Sigmoid colon (tissue), 7 donors: Measurements from ENCODE around the gene ALDH16A1. TPM values are rescaled to one million over a fixed set of nuclear protein-coding genes. Genes with fewer than 3 reads are reported as not detected.
"Not testable (repeated sequence)": the region's sequence is repeated elsewhere in the genome, so short reads cannot be mapped to it uniquely, and the experiment has no call there.

Source experiments
- DNase-seq: peaks from one replicate; pipeline ENCODE4 v3.0.0-alpha.2; 2019
- H3K27ac ChIP-seq, 4 donors: fragments of 200-600 bp; sonication (generic); one replicate each; pipeline ENCODE4 v1.5.1; 2016 to 2019; ENCODE audit warnings: mild to moderate bottlenecking in 1 of 4
- H3K27me3 ChIP-seq, 3 donors: fragments of 200-600 bp; sonication (generic); one replicate each; pipeline ENCODE4 v1.5.1; 2019; ENCODE audit warnings: mild to moderate bottlenecking in 1 of 3
- H3K36me3 ChIP-seq, 4 donors: fragments of 200-600 bp; sonication (generic); one replicate each; pipeline ENCODE4 v1.5.1; 2016 to 2019
- H3K4me1 ChIP-seq, 4 donors: fragments of 200-600 bp; sonication (generic); one replicate each; pipeline ENCODE4 v1.5.1; 2017 to 2019
- H3K4me3 ChIP-seq, 4 donors: fragments of 200-600 bp; sonication (generic); one replicate each; pipeline ENCODE4 v1.5.1; 2017 to 2019; ENCODE audit warnings: mild to moderate bottlenecking in 2 of 4, moderate library complexity in 1 of 4
- H3K9me3 ChIP-seq, 4 donors: fragments of 200-600 bp in 3 of 4; sonication (generic) in 3 of 4; one replicate each; pipeline versions ENCODE4 v1.5.1 to v1.6.1; 2013 to 2019
- CTCF ChIP-seq, 4 experiments: fragments of 450-650 bp in 3 of 4; fragments of 200-600 bp in 1 of 4; IDR thresholded peaks; one replicate each; pipeline ENCODE4 v1.5.1; 2016 to 2019; ENCODE audit warnings: antibody characterized with exemption in 4 of 4, mild to moderate bottlenecking in 3 of 4, moderate library complexity in 2 of 4
- EP300 ChIP-seq, 4 donors: sonication (generic); formaldehyde crosslinking; IDR thresholded peaks; one replicate each; pipeline ENCODE4 v1.6.1; 2017; ENCODE audit warnings: antibody characterized with exemption in 4 of 4
- POLR2A ChIP-seq, 2 donors: fragments of 450-650 bp; IDR thresholded peaks; one replicate each; pipeline ENCODE4 v1.6.1; 2016; ENCODE audit warnings: antibody characterized with exemption in 2 of 2, mild to moderate bottlenecking in 2 of 2, moderate library complexity in 2 of 2
- POLR2AphosphoS5 ChIP-seq, 4 donors: sonication (generic); formaldehyde crosslinking; IDR thresholded peaks; one replicate each; pipeline ENCODE4 v1.6.1; 2017; ENCODE audit warnings: antibody characterized with exemption in 4 of 4
- WGBS, 2 donors: extraction: QIAGEN DNeasy Blood & Tissue Kit; methylation state at CpG; one replicate each; pipeline ENCODE4 v1.1.7; 2013; 5-methylcytosine and 5-hydroxymethylcytosine counted together
- intact Hi-C: fragments of 100-400 bp; cut with DNase I; formaldehyde crosslinking; loops from one replicate; pipeline ENCODE4 v1.15.1; 2023
- polyA plus RNA-seq, 3 donors: library from polyadenylated mRNA; stranded (reverse); fragments of 200-250 nt; gene quantifications; one replicate each; pipeline ENCODE4 v1.2.3, GENCODE V29; 2013
- total RNA-seq, 4 donors: library from RNA; depleted of rRNA; stranded (reverse); fragments of >200 nt; gene quantifications; one replicate each; pipeline ENCODE4 v1.1.0, GENCODE V29; 2016
- donor health status: healthy with polysubstance abuse.
- donor health status: Bipolar disorder and iron deficiency.
- donor health status: healthy.

ALDH16A1 gene
- total and polyA plus RNA-seq, 7 donors = 14.1 to 44.2 (median 18.0) TPM

DNA sequence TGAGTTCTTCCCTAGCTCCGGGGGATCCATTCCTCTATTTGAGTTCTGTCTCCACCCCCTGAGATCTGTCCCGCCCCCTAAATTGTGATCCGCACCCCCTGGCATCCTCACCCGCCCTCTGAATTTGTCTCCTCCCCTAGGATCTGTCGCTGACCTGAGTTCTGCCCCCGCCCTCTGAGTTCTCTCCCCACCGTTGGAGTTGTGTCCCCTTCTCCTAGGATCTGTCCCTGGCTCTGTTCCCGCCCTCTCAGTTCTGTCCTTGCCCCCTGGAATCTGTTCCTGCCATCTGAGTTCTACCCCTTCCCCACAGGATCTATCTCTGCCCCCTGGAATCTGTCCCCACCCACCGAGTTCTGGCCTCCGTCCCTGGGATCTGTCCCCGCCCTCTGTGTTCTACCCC, 10.7 kb upstream of the ALDH16A1 start:
- intact Hi-C loops = loop anchor here (5.0 kb wide), 1 partner anchor 175 kb away; no protein-coding TSS in a partner anchor
- 3 to 11% methylated on average over 11 of the region's 11 CpGs for WGBS, 2 donors
- Histone ChIP-seq H3K36me3 (peaks cover 0 to 11% (median 0%) of the 10 kb centered on the region in 4 donors), H3K4me1 (peaks cover 0 to 24% (median 17%) of the 10 kb centered on the region in 4 donors), H3K27ac (peak overlapping the region; percentile 69 to 91 (median 74)), H3K4me3 (peak overlapping the region in 3 of 4 donors; percentile 47 to 69 (median 63)), H3K9me3 (no peaks in the 10 kb centered on the region), H3K27me3 (peaks cover 17 to 59% (median 53%) of the 10 kb centered on the region in 3 donors)
- TF ChIP-seq EP300 (IDR thresholded peaks at IDR 0.05) (no peak), POLR2A (IDR thresholded peaks at IDR 0.05) (no peak), POLR2AphosphoS5 (IDR thresholded peaks at IDR 0.05) (no peak), CTCF (IDR thresholded peaks at IDR 0.05) (no peak)
- peak; percentile 86 for DNase-seq

DNA sequence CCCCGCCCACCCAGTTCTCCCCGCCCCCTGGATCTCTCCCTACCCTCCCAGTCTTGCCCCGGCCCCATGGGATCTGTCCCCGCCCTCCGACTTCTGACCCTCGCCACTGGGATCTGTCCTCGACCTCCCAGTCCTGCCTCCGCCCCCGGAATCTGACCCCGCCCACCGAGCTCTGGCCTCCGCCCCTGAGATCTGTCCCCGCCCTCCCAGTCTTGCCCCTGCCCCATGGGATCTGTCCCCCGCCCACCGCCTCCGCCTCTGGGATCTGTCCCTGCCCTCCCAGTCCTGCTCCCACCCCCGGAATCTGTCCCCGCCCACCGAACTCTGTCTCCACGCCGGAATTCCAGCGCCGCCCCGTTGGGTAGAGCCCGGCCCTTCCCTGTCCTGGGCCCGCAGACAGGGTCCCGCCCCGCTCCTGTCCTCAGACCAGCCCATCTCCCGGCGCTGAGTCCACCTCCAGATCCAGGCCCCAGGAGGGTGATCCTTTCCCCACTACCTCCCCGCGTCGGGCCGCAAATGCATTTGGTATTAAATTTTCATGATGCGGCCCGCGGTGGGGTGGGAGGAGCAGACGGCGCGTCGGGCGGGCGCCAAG, 10.2 kb upstream of the ALDH16A1 start:
- Histone ChIP-seq H3K4me1 (peaks cover 0 to 30% (median 19%) of the 10 kb centered on the region in 4 donors), H3K27me3 (peaks cover 17 to 54% (median 51%) of the 10 kb centered on the region in 3 donors), H3K4me3 (peak overlapping the region; percentile 40 to 69 (median 55)), H3K9me3 (no peaks in the 10 kb centered on the region), H3K36me3 (peaks cover 0 to 11% (median 0%) of the 10 kb centered on the region in 4 donors), H3K27ac (peak overlapping the region; percentile 69 to 91 (median 74))
- 1 to 2% methylated on average over 43 of the region's 43 CpGs for WGBS, 2 donors
- intact Hi-C loops = loop anchor here (1.0 to 5.0 kb wide), 4 partner anchors 51 to 217 kb away; partner anchors contain the start of gene DKKL1
- peak; percentile 97 for DNase-seq
- TF ChIP-seq CTCF (IDR thresholded peaks at IDR 0.05) (no peak), EP300 (IDR thresholded peaks at IDR 0.05) (no peak), POLR2A (IDR thresholded peaks at IDR 0.05) (no peak), POLR2AphosphoS5 (IDR thresholded peaks at IDR 0.05) (no peak)

DNA sequence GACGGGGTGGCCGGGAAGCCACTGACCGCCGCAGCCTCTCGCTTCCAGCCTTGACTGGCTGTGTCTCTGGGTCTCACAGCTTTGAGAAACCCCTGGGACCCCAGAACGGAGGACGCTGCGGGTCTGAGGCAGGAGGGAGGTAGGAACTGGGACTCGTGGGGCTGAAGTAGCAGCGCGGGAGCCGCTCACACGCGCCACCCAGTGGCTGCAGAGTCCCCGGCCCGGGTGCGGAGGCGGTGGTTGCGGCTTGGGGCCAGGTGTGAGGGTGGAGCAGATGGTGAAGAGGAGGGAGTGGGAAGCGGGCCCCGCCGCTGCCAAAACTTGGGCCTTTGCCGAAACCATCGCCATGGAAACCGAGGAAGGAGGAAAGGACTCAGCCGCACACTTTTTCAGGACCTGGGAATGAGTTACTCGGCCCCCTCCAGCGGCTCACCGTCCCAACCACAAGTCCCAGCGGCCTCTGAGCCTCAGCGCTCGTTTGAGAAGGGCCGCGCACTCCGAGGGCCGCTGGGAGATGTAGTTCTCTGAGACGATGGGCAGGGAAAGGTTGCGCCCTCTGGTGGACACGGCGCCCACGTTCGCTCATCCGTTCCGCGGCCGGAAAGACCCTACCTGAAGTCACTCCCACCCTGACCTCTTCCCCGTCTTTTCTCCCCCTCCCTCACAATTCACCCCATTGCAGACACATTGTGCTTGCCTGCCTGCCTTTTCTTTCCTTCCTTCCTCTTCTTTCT, 9.5 kb upstream of the ALDH16A1 start:
- peak overlapping the region; percentile 69 to 91 (median 74) for H3K27ac ChIP-seq
- H3K4me1 ChIP-seq = peaks cover 0 to 33% (median 21%) of the 10 kb centered on the region in 4 donors
- H3K27me3 ChIP-seq = peaks cover 17 to 47% (median 45%) of the 10 kb centered on the region in 3 donors
- H3K4me3 ChIP-seq = peak overlapping the region; percentile 40 to 69 (median 55)
- no peaks in the 10 kb centered on the region for H3K9me3 ChIP-seq
- intact Hi-C loops = loop anchor here (1.0 to 5.0 kb wide), 4 partner anchors 51 to 217 kb away; partner anchors contain the start of gene DKKL1
- WGBS, 2 donors = 0 to 1% methylated on average over 47 of the region's 47 CpGs
- H3K36me3 ChIP-seq = peaks cover 0 to 11% (median 1%) of the 10 kb centered on the region in 4 donors
- peak; percentile 98 for DNase-seq
- TF ChIP-seq POLR2AphosphoS5 (IDR thresholded peaks at IDR 0.05) = peak in 2 of 4 donors; percentile 37 to 38
- TF ChIP-seq EP300 (IDR thresholded peaks at IDR 0.05) = no peak
- peak; percentile 79 to 89 (median 82) for TF ChIP-seq CTCF (IDR thresholded peaks at IDR 0.05)
- no peak for TF ChIP-seq POLR2A (IDR thresholded peaks at IDR 0.05)

- peaks cover 0 to 15% (median 5%) of the 10 kb centered on the region in 4 donors for H3K36me3 ChIP-seq
- intact Hi-C loops = loop anchor here (5.0 kb wide), 1 partner anchor 177 kb away; no protein-coding TSS in a partner anchor
- H3K4me1 ChIP-seq = peaks cover 0 to 33% (median 21%) of the 10 kb centered on the region in 4 donors
- H3K27ac ChIP-seq = peak overlapping the region in 1 of 4 donors; percentile 91
- H3K27me3 ChIP-seq = peaks cover 17 to 40% (median 38%) of the 10 kb centered on the region in 3 donors
- 44 to 69% methylated on average over 5 of the region's 5 CpGs for WGBS, 2 donors
- H3K9me3 ChIP-seq, H3K4me3 ChIP-seq, DNase-seq: not testable (repeated sequence)
These were observed 8.8 kb upstream of the ALDH16A1 start for GRCh38 chr19:49444100-49444700.
